Glomerular visceral epithelial cell (primary cell): ENCODE measurements around the gene ABHD8.
"Not testable (repeated sequence)": the region's sequence is repeated elsewhere in the genome, so short reads cannot be mapped to it uniquely, and the experiment has no call there.

Experiments used
- DNase-seq: peaks from one replicate; pipeline ENCODE4 v3.0.0-alpha.2; 2016; ENCODE audit errors: extremely low spot score

The ABHD8 gene

DNA sequence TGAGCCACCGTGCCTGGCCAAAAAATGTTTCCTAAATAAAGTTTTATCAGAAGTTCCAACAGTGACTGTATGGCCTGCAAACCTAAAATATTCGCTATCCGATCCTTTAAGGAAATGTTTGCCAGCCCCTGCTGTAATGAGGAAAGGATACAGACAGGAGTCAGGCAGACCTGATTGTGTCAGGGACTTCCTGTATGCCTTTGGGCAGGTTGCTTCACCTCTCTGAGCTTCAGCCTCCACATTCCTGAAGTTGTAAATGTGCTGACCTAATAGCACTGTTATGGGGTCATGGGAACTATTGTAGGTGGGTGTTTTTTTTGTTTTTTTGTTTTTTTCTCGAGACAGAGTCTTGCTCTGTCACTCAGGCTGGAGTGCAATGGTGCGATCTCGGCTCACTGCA, 6.2 kb downstream of the ABHD8 start:
- DNase-seq = no peak

DNA sequence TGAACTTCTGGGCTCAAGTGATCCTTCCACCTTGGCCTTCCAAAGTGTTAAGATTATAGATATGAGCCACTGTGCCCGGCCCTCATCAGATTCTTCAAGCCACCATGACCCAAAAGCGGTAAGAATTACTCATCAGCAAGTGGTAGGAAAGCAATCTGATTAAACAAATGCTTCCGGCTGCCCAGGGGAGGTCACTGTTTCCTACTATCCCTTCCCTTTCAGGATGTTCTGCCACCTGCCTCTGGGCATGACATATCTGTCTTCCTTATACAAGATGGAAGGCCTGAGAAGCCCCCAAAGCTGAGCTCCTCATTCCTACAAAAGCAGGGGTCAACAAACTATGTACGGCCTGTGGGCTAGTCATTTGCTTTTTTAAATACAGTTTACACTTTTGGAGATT, 7.0 kb downstream of the ABHD8 start:
- peak; percentile 71 for DNase-seq

DNA sequence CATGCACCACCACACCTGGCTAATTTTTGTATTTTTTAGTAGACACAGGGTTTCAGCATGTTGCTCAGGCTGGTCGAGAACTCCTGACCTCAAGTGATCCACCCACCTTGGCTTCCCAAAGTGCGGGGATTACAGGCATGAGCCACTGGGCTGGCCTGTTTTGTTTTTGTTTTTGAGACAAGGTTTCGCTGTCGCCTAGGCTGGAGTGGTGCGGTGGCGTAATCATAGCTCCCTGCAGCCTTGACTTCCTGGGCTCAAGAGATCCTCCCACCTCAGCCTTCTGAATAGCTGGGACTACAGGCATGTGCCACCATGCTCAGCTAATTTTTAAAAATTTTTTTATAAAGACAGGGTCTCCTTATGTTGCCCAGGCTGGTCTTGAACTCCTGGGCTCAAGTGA, 7.7 kb downstream of the ABHD8 start:
- DNase-seq = not testable (repeated sequence)

DNA sequence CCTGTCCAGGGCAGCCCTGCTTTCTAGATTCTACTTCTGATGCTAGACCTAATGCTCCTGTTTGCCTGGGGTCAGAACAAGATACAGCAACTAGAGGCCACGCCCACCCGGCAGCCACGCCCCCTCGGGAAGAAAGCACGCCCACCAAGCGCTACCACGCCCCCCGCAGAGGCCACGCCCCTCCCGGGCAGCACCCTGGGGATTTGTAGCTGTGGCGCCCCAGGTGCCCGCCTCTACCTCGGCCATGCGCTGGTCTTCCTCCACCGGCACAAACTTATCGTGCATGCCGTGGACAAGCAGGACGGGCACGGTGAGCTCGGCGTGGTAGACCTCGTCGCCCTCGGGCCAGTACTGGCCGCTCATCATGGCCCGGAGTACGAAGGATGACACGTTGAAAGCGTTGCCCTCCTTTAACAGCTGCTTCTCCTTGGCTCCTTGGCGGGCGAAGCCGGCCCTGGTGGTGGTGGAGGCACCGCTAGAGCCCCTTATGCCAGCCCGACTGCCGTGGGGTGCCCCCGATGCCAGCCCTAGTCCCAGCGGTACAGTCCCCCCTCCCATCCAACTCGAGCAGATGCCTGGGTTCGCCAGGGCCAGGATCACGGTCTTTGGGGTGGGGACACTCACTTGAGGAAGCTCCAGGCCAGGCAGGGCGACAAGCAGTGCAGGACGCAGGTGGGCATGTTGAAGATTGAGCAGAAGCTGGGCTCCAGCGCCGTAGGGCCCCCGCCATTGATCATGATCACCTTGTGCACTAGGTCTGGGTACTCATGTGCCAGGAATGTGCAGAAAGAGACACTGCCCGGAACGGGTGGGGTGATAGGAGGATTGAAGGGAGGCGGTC, 9.0 kb downstream of the ABHD8 start:
- DNase-seq = no peak

DNA sequence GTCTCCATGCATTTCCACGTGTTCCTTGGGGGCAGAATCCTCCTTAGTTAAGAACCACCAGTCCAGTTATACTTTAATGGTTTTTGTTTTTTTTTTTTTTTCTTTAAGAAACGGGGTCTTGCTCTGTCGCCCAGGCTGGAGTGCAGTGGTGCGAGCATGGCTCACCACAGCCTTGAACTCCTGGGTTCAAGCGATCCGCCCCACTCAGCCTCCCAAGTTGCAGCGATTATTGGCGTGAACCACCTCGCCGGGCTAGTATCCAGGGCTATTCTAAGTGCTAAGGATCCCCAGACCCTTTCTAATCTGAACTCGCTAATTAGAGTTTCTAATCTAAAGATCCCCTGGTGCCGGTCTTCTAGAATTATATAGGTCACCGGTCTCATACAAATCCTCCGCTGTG, 9.6 kb downstream of the ABHD8 start:
- no peak for DNase-seq

DNA sequence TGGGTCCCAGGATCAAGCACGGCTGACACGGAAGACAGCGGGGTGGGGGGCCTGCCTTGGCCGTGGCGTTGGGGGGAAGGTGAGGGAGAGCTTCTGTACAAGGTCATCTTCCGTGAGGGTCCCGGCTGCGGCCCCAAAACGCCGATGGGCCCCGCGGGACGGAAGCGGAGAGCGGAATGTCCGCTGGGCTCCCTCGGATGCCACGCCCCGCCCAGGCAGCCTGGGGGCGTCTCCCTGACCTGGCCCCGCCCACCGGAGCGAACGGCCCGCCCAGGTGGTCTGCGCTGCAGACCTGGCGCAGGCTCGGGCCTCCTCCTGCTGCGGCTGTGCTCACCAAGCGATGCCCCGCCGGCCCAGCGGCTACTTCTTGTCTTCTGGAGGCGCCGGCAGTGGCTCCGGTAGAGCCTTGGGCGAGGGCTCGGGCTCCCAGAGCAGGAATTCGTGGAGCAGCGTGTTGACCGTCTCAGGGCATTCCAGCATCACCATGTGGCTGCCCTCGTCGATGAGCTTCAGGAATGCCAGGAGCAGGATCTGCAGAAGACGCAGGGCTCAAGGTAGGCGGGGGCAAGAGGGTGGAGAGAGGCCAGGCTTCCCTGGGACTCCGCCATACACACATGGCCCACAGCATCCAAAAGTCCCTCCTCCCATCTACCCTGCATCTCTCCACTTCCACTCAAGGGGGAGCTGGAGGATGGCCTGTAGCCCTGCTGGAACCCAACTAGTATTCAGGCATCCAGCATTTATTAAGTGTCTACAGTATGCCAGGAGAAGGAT, 10.7 kb downstream of the ABHD8 start:
- DNase-seq = peak; percentile 82

DNA sequence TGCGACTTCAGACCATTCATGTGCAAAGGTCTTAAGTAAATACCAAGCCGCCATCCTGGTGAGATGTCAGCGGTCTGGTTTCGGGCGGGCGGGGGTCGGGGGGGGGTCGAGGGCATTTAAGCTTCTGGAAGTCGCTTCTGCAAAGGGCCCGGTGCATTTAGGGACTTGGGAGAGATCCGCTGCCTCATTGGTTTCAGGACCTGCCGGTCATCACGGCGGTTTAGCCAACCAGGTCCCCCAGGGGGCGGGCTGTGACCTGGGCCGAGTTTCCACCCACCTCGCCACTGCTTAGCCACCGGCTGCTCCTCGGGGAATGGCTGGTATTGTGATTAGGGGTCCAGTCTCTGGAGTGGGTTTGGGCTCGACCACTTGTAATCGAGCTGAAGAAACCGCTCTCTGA, 13.7 kb downstream of the ABHD8 start:
- peak; percentile 57 for DNase-seq

DNA sequence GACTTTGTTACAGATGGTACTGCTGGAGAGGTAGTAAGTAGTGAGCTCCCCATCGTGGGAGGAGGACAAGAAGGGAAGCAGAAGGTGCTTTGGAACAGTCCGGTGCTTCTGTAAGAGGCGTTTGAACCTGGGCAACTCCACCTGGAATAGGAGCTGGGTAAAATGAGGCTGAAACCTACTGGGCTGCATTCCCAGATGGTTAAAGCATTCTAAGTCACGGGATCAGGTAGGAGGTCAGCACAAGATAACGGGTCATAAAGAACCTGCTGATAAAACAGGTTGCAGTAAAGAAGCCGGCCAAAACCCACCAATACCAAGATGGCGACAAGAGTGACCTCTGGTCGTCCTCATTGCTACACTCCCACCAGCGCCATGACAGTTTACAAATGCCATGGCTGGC, 16.5 kb downstream of the ABHD8 start:
- no peak for DNase-seq

DNA sequence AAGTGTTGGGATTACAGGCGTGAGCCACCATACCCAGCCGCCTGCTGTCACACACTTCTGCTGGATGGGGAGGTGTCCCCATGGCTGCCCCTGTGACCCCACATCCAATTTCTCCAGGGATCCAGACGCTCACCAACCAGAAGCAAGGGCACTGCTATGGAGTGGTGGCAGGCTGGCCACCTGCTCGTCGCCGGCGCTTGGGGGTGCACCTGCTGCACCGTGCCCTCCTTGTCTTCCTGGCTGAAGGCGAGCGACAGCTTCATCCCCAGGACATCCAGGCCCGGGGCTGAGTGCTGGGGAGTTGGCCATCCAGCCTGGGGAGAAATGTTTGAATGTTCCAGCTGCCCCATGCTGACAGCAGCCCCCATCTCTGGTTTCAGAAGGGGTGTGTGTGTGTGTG, 17.0 kb downstream of the ABHD8 start:
- no peak for DNase-seq

DNA sequence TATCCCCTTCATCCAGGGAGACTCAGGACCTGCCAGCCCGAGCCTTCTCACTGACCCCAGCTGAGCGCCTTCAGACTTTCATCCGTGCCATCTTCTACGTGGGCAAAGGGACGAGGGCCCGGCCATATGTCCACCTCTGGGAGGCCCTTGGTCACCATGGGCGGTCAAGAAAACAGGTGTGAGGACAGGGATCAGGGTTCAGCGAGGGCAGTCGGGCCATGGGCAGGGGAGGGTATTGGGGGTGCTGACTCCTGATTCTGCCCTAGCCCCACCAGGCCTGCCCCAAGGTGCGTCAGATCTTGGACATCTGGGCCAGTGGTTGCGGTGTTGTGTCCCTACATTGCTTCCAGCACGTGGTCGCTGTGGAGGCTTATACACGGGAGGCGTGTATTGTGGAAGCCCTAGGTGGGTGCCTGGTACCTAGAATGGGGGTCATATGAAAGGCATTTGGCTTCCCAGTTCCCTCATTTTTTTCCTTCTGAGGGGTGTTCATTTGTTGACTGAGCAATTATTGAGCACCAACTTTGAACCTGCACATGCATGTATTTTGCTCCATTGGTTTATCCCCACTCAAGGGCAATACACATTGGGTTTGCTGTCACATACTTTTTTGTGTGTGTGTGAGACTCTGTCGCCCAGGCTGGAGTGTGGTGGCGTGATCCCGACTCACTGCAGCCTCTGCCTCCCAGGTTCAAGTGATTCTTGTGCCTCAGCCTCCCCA, 17.6 kb downstream of the ABHD8 start:
- DNase-seq = no peak

DNA sequence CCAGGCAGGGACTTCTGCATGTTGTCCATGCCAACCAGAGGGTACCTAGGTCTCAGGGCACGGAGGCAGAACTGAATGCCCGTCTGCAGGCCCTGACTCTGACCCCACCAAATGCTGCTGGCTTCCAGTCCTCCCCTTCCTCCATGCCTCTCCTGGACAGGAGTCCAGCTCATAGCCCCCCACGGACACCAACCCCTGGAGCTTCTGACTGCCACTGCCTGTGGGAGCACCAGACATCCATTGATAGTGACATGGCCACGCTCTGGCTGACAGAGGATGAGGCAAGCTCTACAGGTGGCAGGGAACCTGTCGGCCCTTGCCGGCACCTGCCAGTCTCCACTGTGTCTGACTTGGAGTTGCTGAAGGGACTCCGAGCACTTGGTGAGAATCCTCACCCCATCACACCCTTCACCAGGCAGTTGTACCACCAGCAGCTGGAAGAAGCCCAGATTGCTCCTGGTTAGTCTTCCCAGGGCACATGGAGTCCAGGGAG, 19.7 kb downstream of the ABHD8 start:
- no peak for DNase-seq

DNA sequence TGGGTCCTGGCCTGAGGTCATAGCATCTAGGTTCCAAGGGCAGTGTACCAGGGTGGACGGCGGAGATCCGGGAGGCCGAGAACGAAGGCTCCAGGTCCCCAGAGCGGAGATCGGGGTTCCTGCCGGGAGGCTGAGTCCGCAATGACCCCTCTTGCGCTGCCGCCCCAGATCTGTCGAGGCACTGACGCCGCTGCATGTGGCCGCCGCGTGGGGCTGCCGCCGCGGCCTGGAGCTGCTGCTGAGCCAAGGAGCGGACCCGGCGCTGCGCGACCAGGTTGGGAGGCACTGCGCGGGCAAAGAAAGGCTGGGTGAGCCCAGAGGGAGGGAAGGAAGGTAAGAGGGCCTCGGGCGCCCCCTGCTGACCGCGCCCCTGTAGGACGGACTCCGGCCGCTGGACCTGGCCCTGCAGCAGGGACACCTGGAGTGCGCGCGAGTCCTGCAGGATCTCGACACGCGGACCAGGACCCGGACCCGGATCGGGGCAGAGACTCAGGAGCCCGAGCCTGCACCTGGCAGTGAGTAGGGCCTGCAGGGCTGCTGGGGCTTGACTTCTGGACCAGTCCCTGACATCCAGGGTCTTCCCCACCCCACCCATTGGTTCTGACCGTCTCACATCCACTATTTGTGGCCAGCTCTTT, 20.6 kb downstream of the ABHD8 start:
- peak; percentile 89 for DNase-seq

DNA sequence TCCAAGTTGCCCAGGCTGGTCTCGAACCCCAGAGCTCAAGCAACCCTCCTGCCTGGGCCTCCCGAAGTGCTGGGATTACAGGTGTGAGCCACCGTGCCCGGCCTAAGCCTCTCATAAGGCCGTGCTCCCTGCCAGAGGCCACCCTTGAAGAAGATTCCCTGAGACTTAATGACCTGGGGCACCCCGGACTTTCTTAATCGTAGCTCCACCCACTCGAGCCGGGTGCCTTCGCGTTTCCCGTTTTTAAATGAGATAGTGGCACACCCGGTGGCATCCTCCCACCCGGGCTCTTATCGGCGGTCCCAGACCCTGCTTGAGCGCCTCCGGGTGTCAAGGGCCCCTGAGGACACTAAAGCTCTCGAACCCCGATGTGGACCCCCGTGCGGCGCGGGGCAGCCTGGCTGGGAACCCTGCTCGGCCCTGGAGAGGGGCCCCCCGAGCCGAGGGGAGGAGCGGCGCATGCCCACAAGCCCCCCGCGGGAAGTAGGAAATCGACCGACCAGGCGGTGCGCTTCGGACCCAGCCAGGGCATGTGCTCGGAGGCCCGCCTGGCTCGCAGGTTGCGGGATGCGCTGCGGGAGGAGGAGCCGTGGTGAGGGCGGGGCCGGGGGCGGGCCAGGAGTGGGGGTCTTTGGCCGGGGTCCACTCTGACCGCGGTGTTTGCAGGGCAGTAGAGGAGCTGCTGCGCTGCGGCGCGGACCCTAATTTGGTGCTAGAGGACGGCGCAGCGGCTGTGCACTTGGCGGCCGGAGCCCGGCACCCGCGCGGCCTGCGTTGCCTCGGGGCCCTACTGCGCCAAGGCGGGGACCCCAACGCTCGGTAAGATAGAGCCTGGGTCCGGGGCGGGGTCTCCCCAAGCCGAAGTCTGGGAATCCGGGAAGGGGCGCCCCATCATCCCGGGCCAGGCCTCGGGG, 21.6 kb downstream of the ABHD8 start, which contains the start of gene ANKLE1:
TSS of gene ANKLE1 (plus strand) at position 511 of the 914 bp plus-strand sequence. CDS start at position 531, 20 bp downstream.
- DNase-seq = no peak

DNA sequence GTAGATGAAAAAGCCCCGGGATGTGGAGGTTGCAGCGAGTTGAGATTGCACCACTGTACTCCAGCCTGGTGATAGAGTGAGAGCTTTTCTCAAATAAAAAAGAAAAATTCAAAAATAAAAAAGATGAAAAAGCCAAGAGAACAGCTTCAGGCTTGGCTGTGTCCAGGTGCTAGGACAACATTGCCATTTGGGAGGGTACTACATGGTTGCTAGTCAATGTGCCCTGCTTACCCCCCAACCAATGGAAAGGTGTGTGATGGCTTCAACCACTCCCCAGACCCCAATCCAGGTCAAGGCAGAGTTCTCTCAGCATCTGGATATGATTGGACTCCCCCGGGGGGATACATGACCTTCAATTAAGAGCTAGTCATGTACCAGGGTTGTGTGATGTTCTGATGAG, 23.8 kb downstream of the ABHD8 start:
- DNase-seq = no peak

DNA sequence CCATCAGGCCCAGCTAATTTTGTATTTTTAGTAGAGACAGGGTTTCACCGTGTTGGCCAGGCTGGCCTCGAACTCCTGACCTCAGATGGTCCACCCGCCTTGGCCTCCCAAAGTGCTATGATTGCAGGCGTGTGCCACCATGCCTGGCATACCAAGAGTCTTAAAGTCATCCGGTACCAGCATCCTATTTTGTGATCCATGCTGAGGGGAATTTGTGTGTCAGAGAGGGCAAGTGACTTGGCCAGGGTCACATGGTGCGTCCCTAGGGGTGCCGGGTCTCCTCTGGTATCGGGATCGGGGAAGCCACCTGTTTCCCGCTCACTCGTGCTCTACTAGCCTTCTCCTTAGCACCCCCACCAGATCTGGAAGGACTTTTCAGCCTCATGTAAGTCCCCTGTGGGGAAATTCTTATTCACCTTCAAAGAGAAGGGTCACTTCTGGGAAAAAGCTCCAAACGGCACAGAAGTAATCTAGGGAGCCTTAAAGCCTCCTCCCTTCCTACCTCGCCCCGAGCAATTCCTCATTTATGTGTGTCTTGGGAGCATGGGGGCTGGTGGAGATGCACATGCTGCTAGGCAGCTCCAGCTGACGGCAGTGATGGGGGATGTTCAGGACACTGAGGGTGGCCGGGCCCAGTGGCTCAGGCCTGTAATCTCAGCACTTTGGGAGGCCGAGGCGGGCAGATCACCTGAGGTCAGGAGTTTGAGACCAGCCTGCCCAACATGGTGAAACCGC, 27.6 kb downstream of the ABHD8 start:
- DNase-seq = no peak

DNA sequence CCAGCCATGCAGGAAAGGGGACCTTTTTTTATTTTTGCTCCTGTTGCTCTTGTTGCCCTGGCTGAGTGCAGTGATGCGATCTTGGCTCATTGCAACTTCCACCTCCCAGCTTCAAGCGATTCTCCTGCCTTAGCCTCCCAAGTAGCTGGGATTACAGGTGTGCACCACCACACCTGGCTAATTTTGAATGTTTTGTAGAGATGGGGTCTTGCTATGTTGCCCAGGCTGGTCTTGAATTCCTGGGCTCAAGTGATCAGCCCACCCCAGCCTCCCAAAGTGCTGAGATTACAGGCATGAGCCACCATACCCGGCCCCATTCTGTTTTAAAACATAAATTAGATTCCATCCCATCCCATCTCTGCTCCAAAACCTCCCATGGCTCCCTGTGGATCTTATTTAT, 28.3 kb downstream of the ABHD8 start:
- DNase-seq = not testable (repeated sequence)

DNA sequence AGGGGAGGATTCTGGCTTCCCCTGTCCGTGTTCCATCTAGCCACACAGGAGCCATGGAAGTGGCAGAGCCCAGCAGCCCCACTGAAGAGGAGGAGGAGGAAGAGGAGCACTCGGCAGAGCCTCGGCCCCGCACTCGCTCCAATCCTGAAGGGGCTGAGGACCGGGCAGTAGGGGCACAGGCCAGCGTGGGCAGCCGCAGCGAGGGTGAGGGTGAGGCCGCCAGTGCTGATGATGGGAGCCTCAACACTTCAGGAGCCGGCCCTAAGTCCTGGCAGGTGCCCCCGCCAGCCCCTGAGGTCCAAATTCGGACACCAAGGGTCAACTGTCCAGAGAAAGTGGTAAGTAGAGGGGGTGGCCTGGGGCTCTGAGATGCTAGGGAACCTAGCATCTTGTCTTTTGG, 34.5 kb downstream of the ABHD8 start:
- DNase-seq = no peak

DNA sequence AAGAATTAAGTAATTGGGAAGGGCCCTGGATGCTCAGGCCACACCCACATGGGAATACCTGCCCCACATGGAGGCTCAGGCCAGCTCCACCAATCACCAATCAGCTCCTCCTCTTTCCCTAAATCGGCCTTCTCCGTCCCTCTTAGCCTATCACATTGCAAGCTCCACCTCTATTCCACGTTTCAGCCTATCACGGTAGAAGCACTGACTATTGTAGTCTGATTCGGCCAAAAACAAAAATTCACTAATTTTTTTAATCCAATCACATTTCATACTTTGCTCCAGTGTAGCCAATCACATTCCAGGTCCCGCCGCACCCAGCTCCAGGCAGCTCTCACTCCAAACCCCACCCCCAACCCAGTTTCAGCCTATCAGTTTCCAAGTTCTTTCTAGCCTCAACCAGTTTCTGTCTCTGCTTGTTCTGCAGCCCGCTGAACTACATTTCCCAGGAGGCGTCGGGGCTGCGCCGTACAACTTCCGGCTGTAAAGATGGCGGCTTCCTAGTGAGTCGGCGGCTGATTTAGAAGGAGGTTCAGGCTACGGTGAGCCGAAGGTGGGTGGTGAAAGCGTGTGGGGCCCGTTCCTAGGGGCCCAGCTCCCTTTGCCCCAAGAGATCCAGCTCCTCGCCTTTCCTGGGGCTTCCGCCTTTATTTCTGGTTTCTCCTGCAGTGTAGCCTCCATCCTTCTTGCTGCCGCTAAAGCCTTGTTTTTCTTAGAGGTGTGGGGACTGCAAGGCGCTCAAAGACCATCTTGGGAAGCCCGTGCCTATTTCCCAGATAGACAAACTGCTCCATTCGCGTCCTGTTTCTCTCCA, 36.0 kb downstream of the ABHD8 start, which contains the start of gene BABAM1:
TSS of gene BABAM1 (plus strand) at position 469 of the 814 bp plus-strand sequence. CDS start 1,364 bp downstream, outside the sequence.
- peak; percentile 99 for DNase-seq

DNA sequence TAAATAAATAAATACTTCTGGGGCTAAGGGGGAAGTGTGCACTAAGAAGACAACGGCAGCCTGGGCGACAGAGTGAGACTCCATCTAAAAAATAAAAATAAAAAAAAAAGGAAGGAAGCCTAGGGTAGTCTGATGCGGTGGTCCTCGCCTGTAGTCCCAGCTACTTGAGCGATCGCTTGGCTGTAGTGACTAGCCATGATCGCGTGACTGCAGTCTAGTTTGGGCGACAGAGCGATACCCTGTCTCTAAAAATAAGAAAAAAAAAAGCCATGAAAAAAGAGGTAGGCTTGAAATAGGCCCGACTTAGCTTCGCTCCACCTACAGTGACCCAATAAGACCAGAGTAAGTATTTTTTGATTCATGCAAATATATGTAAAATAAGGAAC, 36.6 kb downstream of the ABHD8 start:
- no peak for DNase-seq
